Measurements from ENCODE around the gene QTRT2. TPM values are rescaled to one million over a fixed set of nuclear protein-coding genes. Genes with fewer than 3 reads are reported as not detected.

The QTRT2 gene
- polyA plus RNA-seq, 3 donors = 22.9 to 34.2 (median 30.4) TPM

DNA sequence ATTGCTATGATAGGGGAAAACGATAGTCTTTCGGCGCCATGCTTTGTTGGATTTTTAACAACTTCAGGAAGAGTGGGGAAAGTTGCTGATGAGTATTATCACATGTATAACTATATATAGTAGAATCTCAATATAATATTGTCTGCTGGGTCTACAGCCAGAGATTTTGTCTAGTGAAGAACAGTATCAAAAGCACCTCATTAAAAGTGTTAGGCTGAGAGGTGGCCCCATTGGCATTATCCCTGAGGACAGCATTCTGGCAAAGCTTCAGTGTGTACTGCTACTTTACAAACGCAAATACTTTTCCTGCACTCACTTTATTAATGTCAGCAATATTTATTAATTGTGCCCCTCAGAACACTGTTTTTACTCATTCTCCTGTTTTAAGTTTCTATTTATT lies 11.8 kb downstream of the QTRT2 start:
- DNase-seq = no peak

GRCh38 chr3:114071786-114072185 lies 15.2 kb downstream of the QTRT2 start:
- DNase-seq = no peak

DNA sequence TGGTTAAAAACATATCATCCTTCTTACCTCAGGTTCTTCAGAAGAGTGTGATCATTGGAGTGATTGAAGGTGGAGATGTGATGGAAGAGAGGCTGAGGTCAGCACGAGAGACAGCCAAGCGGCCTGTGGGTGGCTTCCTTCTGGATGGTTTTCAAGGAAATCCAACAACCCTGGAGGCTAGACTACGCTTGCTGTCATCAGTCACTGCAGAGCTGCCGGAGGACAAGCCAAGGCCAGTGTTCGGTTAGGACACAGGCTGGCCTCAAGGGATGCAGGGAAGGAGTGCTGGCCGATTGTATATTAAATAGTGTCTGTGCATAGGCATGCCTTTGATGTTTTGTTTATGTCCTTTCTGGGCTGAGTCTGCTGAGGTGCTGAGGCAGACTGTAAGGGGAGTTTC lies 20.2 kb downstream of the QTRT2 start:
- DNase-seq = no peak

- no peak for DNase-seq
Observed at GRCh38 chr3:114078126-114078525, 21.6 kb downstream of the QTRT2 start.

DNA sequence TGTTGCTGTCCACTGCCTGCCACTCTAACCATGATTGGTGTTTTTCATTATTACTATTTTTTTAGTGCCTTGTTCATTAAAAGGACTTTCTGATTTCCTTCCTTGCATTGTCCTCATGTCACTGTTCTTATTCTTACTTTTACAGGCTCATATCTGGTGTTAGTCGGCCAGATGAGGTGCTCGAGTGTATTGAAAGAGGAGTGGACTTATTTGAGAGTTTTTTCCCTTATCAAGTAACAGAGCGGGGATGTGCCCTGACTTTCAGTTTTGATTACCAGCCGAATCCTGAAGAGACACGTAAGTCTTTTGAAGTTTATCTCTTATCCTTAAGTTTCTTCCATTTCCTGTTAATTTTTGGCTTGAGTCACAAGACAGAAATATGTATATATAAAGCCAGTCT lies 23.2 kb downstream of the QTRT2 start:
- no peak for DNase-seq

DNA sequence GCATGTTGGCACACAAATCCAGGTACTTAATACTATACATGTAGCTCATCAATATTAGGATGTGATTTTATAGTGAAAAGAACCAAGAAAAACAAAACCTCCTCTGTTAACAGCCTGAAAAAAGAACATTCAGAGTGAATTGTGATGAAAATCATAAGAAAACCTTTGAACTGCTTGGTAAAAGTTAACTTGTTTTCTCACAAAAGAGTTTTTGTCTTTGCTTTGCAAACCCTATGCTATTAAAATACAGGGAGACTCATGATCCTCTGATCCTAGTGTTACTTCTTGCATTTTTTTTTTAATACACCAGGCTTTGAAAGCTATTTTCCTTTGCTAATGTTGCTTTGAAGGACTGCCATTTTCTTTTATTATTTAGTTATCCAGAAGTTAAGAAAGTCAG lies 23.7 kb downstream of the QTRT2 start:
- no peak for DNase-seq

- no peak for DNase-seq
Observed at GRCh38 chr3:114081037-114081436, 24.5 kb downstream of the QTRT2 start.

DNA sequence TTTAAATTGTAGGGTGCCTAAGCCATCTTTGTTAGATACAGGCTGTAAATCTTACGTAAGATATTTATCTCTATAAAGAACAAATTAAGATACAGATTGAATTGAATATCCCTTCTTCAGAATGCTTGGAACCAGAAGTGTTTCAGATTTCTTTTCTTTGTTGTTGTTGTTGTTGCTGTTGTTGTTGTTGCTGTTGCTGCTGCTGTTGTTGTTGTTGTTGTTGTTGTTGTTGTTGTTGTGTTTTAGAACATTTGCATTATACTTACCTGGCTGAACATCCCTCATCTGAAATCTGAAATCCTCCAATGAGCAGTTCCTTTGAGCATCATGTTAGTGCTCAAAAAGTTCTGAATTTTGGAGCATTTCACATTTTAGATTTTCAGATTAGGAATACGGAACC lies 26.6 kb downstream of the QTRT2 start:
- DNase-seq = no peak

- DNase-seq = no peak
Observed at GRCh38 chr3:114086356-114086755, 29.8 kb downstream of the QTRT2 start.

DNA sequence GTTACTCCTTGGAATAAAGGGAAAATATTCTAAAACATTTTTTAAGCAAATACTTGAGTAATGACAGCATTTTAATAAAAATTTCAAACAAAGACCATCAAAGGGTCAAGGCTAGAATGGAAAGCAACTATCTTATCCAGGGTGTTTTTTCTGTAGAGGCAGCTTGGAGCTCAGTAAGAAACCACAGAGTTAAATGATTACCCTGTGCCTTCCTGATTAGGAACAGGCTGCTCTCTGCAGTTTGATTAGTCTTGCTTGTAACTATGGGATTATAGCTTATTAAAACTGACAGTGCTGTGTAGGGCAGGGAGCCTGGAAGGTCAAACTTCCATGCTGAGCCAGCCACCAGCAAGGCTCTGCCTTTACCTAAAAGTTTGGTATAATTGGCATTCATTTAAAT lies 33.1 kb downstream of the QTRT2 start:
- no peak for DNase-seq

DNA sequence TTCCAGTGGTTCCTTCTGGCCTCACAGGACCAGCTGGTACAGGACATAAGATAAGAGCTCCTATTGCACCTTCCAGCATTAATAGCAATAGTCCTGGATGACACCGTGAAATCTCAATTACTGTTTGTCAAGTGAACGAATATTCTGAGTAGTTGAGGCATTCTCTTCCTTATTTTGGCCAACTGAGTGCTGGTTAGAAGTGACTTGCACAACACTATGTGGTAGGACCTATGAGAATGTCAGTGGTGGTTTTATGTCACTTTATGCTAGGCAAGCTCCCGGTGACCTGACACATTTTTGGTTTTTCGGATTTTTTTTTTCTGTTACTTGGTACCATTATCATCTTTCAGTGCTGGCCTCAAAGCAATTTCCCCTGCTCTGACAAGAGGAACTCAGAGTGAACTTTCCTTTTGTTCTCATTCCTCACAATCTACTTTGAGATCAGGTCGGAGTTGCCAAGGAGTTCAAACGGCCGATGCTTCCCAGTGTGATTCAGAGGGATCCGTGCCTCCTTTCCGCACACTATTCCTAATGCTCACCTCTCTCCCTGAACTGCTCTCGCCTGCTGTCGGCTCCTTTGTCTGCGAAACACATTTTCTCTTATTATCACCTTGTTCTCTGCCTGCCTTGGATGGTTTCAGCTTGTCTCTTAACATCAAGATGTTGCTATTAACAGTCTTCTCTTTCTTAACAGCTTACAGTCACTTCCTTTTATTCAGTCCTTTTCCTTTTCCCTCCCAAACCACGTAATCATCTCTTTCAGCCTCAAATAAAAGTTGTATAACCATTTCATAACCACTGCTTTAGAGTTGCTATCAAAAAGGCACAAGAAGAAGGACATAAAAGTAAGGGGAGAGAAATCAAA lies 35.8 kb downstream of the QTRT2 start:
- DNase-seq = peak; percentile 8

DNA sequence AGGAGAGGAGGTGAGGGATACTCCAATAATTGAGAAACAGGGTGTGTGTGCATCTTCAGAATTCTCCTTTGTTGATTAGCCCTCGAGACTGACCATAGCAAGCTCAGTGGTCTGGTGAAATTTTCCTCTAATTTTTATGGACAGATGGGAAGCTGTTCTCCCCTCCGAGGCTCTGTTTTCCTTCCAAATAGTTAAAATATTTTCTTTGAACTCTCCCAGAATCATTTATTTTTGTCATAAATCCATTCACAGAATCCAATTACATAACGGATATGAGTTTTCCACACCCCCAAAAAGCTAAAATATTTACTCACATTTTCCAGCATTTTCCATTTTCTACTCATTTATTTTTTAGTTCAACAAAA lies 36.5 kb downstream of the QTRT2 start:
- peak; percentile 22 for DNase-seq

GRCh38 chr3:114093596-114093995 lies 37.1 kb downstream of the QTRT2 start:
- peak; percentile 26 for DNase-seq

DNA sequence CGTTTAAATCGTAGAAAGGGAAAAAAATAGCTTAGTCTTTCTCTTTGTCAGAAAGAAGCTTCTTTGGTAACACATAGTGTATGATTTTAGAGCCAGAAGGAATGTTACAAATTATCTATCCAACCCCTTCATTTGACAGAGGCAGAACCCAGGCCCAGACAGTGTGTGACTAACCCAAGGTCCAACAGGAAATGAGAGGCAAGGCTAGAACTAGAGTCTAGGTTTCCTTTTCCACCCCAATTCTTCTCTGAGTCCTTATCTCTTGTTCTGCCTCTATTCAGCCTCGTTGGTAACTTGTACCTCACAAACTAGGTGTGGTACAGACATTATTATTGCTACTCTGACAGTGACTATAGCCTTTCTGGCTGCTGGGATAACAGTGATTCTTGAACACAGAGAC lies 39.3 kb downstream of the QTRT2 start:
- DNase-seq = no peak

DNA sequence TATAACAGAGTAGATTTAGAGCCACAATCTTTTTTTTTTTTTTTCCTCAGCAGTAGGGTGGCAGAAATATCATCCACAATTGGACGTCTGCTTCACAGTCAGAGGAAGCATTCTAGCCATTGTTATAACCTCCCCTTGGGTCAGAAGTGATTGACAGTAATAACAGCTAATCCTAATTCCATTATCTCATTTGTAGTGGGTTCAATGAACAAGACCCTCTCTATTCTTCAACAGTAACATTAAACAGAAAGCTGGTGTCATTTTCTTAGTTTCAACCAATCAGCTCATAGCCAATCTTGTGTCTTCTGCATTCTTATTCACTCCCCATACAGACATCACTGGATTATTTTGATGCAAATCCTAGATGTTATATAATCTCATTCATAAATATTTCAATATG lies 44.6 kb downstream of the QTRT2 start:
- no peak for DNase-seq

GRCh38 chr3:114103181-114103580 lies 46.6 kb downstream of the QTRT2 start:
- no peak for DNase-seq

- no peak for DNase-seq
Observed at GRCh38 chr3:114103858-114104257, 47.3 kb downstream of the QTRT2 start.

- DNase-seq = no peak
Observed at GRCh38 chr3:114104414-114104813, 47.9 kb downstream of the QTRT2 start.

GRCh38 chr3:114108137-114108536 lies 51.6 kb downstream of the QTRT2 start:
- DNase-seq = no peak

DNA sequence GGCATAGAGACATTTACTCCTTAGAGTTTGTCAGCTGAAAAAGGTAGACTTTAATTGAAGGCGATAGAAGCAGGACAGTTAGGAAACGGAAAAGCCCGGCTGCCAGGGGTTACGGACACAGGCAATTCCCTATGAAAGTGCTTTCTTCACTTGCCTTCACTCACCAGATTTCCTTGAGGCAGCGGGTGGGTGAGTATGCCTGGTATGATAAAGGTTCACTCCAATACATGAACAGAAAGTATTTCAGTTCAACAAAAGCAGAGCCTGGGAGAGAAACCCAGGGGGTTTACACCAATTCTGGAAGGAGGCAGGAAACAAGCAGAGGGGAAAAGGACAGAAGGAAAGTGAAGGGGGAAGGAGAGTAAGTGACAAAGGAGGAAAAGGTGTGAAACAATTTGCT lies 53.9 kb downstream of the QTRT2 start:
- DNase-seq = no peak

DNA sequence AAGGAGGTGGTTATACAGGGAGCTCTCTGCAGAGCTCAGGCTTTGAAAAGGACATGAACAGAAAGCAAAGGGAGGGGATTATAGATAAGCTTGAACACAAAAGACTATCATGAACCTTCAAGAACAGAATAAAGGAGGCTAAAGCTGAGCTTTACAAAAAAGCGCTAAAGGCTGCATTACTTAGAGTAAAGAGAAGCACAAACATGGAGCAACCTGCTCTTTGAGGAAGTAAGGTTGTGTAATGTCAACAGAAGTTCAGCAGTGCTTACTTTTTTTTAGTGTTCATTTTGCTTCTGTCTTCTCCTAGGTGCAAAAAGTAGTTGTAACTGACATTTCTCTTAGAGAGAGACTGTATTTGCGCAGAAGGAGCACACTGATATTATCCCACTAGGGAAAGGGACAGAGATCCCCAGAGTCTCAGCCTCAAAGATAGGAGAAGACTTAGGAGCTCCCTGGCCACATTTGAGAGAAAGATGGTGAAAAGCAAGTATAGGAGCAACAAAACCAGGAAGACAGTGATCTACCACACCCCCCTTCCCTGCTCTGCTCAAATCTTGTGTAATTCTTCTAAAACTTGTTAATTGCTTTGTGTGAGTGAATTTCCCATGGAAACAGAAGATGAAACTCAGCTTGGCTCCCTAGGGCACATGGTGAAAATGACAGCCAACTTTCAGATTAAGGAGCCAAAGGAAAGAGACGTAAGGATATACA lies 54.7 kb downstream of the QTRT2 start:
- no peak for DNase-seq

- no peak for DNase-seq
Observed at GRCh38 chr3:114112696-114113095, 56.2 kb downstream of the QTRT2 start.

- DNase-seq = no peak
Observed at GRCh38 chr3:114114719-114115118, 58.2 kb downstream of the QTRT2 start.

DNA sequence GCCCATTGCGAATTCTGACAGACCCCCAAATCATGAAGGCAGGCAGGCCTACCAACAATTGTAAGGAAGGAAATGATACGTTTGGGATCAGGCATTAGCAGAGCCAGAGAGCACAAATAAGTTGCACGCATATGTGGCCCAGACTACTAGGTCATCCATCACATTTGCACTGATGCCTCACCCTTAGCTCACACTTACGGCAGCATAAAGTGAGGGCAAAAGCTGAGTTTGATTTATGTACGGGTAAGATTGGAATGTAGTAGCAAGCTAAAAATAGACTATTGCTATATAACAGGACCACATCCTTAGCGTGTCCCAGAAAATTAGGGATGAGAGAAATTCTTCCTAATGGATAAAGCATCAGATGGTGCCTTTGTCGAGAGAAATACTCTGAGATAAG lies 58.6 kb downstream of the QTRT2 start:
- DNase-seq = no peak

Data from renal pelvis (tissue), 4 donors.